ENCODE results near the gene CCDC69.

GRCh38 chr5:151215546-151215880, 8.4 kb downstream of the CCDC69 start:
- TF ChIP-seq, protein P1, sequence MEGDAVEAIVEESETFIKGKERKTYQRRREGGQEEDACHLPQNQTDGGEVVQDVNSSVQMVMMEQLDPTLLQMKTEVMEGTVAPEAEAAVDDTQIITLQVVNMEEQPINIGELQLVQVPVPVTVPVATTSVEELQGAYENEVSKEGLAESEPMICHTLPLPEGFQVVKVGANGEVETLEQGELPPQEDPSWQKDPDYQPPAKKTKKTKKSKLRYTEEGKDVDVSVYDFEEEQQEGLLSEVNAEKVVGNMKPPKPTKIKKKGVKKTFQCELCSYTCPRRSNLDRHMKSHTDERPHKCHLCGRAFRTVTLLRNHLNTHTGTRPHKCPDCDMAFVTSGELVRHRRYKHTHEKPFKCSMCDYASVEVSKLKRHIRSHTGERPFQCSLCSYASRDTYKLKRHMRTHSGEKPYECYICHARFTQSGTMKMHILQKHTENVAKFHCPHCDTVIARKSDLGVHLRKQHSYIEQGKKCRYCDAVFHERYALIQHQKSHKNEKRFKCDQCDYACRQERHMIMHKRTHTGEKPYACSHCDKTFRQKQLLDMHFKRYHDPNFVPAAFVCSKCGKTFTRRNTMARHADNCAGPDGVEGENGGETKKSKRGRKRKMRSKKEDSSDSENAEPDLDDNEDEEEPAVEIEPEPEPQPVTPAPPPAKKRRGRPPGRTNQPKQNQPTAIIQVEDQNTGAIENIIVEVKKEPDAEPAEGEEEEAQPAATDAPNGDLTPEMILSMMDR (IDR thresholded peaks at IDR 0.05): no peak
- no peak for TF ChIP-seq POLR2AphosphoS5 (IDR thresholded peaks at IDR 0.05)
- TF ChIP-seq POLR2A (IDR thresholded peaks at IDR 0.05; ENCODE audit: low read depth): no peak
- no peak for TF ChIP-seq EP300 (IDR thresholded peaks at IDR 0.05)

Data from esophagus muscularis mucosa (tissue), 4 donors.